Effector CD4-positive, alpha-beta T cell (primary cell): ENCODE results near the gene CDY1. TPM values are rescaled to one million over a fixed set of nuclear protein-coding genes. Genes with fewer than 3 reads are reported as not detected.
"Not testable (repeated sequence)": the region's sequence is repeated elsewhere in the genome, so short reads cannot be mapped to it uniquely, and the experiment has no call there.

Experiments used
- DNase-seq: peaks from one replicate; pipeline ENCODE4 v3.0.0-alpha.2; 2020
- total RNA-seq: gene quantifications from one replicate; lab custom pipeline; 2026; lab: John Stamatoyannopoulos, UW

Gene CDY1, protein sequence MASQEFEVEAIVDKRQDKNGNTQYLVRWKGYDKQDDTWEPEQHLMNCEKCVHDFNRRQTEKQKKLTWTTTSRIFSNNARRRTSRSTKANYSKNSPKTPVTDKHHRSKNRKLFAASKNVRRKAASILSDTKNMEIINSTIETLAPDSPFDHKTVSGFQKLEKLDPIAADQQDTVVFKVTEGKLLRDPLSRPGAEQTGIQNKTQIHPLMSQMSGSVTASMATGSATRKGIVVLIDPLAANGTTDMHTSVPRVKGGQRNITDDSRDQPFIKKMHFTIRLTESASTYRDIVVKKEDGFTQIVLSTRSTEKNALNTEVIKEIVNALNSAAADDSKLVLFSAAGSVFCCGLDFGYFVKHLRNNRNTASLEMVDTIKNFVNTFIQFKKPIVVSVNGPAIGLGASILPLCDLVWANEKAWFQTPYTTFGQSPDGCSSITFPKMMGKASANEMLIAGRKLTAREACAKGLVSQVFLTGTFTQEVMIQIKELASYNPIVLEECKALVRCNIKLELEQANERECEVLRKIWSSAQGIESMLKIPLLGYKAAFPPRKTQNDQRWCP
- not detected for total RNA-seq

DNA sequence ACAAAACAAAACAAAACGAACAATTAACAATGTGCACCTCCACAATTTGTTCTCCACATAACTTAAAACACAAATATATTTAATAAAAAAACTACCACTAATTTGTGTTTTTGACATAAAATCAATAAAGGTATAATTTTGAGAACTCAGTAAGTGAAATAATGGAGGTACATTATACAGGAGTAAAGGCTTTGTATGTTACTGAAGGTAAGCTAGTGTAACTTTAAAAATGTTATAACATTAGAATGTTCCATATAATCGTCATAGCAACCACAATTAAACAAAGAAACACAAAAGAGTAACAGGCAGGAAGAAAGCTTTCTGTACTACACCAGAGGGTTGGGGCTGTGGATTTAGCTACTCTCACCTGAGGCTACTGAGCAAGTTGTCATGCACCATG lies at the start of gene CDY1:
Gene CDY1, plus strand, starts transcription at position 301 of the 400 bp plus-strand sequence. CDS start 326 bp downstream, outside the sequence.
- DNase-seq, result not testable (repeated sequence)

DNA sequence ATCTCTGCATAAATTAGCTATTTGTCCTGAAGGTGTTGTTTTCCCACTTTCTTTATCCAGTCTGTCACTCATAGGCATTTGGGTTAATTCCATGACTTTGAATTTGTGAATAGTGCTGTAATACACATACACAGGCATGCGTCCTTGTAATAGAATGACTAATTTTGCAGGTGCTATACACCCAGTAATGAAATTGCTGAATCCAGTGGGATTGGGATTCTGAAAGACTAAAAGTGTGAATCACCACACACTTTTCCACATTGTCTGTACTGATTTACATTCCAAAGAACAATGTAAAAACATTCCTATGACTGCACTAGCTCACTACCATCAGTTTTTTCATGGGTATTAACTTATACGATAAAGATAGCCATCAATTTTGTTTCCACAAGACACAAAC lies 28.6 kb upstream of the CDY1 start:
- DNase-seq, result not testable (repeated sequence)

DNA sequence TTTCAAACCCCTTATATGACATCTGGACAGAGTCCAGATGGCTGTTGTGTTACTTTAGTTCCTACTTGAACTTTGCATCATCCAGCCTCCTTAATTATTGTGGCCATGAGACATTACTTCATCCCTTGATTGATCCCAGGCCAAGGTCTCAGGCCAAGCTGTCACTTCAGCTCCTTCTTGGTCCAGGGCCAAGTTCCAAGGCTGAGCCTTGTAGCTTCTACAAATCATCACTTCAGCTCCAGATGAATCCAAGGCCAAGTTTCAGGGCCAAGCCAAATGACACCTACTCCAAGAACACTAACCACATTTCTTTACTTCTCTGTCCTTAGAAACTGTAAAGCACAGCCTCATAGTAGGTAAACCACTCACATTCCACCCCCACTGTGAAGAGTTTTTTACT lies 1.7 kb upstream of the CDY1 start:
- not testable (repeated sequence) for DNase-seq

DNA sequence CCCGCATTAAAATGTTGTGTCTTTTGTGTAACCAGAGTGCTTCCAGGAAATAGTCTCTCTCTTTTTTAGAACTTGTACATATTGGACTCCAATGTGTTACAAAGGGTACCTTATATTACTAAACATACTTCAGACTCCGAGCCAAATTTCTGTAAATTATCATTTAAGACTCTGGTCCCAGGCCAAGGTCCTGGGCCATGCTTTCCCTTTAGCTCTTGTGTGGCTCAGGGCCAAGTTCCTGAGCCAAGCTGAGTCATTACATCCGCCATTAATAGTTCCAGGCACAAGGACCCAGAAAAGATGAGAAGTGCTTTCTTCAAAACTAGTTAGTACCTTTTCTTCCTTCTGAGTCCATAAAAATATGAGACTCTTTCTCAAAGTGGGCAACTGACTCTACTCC lies 4.6 kb downstream of the CDY1 start:
- not testable (repeated sequence) for DNase-seq

DNA sequence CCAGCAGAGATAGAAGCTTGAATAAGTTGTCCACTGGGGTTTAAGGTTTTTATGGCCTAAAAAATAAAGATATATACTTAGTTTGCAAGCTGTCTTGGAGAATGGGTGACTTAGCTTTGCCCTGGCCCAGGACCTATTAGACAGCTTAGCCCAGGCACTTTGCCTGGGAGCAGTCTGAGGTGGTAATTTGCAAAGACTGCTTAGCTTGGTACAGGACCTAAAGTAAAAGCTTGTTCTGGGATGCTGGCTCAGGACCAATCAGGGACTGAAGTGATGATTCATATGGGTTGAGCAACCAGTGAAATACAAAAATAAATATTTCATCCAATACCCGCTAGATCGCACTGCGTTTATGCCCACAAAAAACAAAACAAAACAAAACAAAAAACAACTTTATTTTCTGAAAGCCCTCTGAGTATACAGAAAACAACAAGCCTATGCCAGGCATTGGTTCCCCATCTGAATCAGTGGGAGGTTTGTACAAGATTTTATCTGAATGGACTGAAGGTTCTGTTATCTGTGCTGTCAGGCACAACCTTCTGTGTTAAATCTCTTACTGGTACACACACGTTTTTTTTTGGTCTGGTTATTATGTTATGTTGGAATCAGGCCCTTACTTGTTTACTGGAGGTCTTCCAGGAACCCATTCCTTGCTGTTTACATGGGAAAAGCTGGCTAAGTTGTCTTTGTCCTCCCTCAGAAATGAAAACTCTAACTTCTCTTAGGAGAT lies 8.6 kb downstream of the CDY1 start:
- not testable (repeated sequence) for DNase-seq

DNA sequence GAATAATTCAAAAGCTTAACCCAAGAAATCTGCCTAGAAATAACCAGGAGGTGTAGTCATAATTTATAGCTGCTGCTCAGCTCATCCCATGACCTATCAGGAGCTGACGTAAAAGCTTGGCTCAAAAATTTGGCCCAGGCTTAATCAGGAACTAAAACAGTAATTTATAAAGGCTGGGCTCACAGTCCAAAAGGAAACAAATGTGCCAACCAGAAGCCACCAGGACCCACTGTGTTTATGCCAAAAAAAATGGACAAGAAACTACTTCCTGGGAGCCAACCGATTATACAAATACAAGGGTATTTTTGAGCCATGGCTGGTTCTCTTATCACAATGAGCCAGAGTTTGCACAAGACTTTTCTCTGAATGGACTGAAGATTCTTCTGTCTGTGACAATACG lies 17.9 kb downstream of the CDY1 start:
- not testable (repeated sequence) for DNase-seq

DNA sequence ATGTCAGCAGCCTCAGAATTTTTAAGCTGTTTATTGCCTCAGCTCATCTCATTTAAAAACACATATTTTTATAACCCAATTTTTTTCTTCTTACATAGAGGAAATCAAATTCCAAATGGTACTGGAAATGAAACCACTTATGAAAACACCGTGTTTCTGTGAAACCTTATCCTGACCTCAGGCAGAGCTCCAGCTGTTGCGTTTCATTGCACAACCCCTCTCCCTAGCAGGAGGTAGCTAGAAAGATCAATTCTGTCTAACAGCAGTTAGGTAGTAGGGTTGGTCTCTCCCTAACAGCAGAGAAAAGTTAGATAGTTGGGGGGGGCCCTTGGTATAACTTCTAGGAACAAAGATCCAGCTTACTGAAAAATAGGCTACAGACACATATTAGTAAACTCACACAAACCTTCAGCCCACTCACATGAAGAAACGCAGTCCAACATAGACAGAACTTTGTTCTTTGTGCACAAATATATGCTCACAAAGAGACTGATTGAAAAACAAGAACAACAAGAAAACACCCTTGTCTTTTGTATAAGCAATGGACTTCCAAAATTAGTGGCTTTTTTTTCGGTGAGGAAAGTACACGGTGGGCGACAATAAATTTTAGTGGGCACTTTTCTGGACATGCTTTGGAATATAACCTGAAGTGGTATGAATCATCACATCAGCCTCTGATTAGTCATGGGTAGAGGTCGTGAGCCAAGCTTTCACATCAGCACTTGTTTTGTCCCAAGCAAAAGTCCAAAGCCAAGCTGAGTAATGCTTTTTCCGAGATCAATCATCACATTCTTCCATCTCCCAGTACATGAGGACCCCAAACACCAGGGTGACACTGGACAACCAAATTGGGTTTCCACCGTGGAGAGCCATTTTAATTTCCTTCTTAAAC lies 21.4 kb downstream of the CDY1 start:
- not testable (repeated sequence) for DNase-seq
